HG02938 (cell line): Measurements from ENCODE around the gene ANKRD17.
"Not testable (repeated sequence)": the region's sequence is repeated elsewhere in the genome, so short reads cannot be mapped to it uniquely, and the experiment has no call there.

Experiments
- ATAC-seq: cut with Tn5 transposase; IDR thresholded peaks from one replicate; pipeline ENCODE4 v1.9.1; 2021; ENCODE audit warnings: mild to moderate bottlenecking, moderate library complexity; ENCODE audit not compliant: unreplicated experiment

The ANKRD17 gene

DNA sequence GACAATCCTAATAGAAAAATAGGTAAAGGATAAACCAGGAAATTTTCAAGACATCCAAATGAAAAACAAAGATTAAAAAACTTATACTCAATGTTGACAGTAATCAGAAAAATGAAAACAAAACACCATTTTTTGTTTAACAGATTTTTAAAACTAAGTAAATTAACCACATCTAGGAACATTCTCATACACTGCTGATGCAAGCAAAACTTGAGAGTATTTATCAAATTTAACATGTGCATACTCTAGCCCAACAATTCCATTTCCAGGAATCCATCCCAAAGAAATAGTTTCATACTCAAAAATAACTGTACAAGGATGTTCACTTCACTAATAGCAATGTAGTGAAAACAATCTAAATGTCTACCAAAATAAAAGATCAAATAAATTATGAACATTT is 11.5 kb downstream of the ANKRD17 start:
- ATAC-seq: no peak

DNA sequence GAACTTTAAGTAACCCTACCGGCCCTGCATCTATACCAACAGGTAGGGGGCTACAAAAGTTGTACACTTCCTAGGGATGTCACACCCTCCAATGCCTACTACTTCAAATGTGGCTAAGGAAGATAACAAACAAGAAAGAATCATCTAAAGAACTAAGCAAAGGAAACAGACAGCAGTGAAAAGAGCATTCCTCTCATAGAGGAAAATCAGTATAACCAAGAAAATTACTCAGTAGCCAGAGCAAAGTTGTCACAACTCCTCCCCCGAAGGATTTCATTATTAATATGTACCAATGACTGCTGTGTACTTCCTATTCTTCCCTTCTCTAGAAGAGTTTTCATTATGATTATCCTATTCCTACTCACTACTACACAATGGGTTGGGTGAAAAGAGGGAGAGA is 12.6 kb downstream of the ANKRD17 start:
- no peak for ATAC-seq

DNA sequence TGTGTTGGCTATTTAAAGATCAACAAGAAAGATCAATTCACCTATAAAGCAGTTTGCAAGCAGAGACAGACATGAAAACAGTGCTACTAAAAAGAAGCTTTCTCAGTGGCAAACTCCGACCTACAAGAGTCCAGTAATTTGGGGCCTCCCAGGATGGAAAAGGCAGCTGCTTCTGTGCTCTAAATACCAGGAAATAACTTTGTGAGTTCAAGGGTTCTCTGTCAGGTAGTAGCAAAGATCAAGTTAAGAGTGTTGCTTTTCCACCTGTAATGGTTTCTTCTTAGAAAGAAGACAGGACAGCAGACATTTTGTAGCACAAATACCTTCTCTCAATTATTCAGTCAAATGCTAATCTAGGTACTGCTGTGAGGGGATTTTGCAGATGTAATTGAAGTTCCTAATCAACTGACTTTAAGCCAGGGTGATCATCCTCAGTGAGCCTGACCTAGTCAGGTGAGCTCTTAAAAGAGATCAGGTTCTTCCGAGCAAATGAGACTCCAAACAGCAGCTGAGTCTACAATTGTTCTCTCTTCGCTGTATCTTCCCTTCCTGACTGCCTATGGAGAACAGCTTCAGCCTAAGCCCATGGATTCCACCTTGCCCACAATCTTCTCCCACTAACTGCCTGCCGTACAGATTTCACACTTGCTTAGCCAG is 13.5 kb downstream of the ANKRD17 start:
- no peak for ATAC-seq

DNA sequence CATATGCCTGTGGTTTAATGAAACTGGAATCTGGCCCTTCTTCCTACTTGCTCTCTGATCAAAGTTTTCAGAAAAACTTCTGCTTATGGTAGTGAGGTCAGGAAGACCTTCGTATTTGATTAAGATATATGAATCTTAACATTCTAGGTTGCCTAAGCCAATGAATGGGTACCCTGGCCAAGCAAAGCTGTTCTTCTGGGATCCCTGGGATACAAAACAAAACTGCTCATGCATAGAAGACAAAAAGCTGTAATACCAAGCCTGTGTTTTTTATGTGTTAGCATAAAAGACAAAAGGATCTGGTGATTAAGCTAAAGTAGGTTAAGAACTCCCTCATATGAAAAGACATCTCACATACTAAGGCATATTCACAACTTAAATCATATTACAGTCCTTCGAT is 21.6 kb downstream of the ANKRD17 start:
- no peak for ATAC-seq

DNA sequence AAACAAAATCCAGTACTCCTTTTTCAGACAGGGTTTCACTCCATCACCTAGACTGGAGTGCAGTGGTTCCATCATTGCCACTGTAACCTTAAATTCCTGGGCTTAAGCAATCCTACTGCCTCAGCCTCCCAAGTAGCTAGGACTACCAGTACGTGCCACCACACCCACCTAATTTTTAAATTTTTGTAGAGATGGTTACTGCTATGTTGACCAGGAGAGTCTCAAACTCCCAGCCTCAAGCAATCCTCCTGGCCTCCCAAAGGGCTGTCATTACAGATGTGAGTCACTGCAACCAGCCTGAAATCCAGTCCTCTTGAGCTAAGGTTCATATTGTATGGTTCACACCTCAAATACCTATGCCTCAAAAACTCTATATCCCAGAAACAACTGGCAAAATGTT is 22.4 kb downstream of the ANKRD17 start:
- no peak for ATAC-seq

DNA sequence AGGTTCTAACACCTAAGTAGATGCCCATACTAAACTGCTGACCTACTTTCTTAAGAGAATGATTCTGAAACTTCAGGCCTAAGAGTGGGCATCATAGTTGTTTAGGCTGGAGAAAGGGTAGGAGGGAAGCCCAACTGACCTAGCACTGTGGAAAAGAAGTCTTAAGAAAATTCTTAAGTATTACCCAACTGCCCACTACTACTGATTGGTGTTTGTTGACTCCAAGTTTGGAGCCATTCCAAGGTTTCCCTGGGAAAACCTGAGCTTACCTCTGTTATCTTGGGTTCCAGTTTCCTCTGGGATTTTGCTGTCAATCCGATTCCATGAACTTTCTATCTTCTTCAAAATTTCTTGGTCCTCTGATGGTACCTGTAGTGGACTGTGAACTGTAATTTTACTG is 23.9 kb downstream of the ANKRD17 start:
- ATAC-seq: no peak

DNA sequence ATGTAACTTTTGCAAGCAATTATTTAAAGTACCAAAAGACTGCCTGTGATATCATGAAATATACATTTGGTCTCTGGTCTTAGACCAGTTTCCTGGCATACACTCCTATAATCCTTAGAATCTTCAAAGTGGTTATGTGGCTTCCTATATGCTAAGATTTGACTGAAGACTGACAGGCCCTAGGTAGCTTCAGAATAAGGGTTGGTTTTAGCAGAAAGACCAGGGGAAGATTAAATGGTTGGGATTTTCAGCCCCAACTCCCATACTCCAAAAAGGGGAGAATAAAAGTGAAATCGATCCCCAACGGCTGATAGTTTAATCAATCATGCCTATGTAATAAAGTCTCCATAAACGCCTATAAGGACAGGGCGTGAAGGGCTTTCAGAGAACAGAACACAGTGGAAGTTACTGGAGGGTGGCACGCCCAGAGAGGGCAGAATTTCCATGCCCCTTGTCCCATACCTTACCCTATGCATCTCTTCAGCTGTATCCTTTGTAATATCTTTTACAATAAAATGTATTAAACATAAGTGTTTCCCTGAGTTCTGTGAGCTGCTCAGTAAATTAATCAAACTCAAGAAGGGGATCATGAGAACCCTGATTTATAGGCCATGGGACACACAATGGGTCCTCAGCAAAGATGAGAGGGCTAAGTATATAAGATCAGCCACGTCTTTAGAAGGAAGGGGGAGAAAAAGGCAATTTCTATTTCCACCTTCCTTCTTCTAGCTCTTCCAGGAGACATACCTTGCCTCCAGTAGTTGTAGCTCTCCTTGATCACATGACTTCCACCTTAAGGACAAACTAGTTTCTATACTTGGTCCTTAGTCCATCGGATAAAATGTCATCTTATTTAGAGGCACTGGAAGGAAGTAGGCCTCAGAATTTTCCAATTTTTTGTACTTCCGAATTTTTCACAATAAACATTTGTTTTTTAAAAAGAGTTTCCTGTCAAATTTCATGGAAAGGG is 26.8 kb downstream of the ANKRD17 start:
- ATAC-seq: no peak

DNA sequence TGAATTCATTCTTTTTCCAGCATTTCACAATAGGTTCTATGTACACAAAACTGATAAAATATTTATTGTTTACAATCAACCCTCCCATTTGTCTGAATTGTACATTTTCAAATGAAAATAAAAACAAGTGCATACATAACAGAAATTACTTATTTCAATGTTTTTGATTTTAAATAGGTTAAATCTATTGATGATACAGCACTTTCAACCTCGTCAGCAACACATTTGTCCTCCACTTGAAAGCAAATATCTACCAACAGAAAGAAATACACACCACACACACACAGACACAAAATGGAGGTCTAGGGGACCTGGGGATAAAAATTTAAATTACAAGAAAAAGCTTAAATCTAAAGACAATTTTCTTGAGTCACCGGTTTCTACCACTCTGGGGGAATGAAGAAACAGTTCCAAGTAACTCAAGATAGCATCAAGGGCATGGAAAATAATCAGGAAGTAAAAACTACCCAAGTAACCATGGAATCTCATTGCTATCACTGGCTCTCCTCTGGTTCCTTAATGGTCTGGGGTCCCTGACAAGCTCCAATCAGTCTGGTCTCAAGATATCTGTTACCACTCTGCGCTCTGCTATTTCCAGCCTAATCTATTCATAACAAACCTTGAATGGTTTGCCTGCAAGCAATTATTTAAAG is 27.6 kb downstream of the ANKRD17 start:
- no peak for ATAC-seq

DNA sequence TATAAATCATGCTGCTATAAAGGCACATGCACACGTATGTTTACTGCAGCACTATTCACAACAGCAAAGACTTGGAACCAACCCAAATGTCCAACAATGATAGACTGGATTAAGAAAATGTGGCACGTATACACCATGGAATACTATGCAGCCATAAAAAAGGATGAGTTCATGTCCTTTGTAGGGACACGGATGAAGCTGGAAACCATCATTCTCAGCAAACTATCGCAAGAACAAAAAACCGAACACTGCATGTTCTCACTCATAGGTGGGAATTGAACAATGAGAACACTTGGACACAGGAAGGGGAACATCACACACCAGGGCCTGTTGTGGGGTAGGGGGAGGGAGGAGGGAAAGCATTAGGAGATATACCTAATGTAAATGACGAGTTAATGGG is 29.8 kb downstream of the ANKRD17 start:
- ATAC-seq: not testable (repeated sequence)

DNA sequence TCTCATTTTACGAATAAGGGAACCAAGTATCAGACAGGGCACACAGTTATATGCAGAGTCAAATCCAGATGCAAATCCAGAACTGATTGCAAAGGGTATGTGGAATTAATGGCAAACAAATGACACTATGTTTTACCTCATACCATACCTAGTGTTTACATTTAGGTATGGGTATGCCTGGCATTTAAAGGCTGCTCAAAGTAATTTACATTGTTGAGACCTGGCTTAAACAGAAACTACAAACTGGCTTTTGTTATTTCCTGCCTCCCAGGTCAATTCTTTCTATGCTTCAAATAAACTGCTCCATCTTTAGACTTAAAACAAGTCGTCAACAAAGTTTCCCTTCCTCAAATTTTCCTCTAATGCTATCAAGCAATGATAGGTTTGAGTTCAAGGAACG is 33.7 kb downstream of the ANKRD17 start:
- ATAC-seq: no peak

DNA sequence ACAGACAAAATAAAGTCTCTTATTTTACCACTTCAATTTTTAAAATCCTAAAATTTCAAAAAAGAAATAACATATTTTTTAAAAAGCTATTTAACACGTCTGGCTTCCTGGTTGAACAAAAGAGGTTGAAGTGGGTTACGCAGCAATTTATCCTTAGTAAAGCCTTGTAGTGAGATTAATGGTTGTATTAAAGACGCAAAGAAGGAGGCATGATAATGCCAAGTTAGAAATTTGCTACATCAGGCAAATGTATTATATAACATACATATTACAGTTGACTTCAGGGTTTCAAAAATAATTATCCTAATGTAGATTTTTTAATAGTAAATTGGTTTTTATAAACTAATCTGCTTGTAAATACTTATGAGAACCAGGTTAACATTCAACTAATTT is 35.3 kb downstream of the ANKRD17 start:
- no peak for ATAC-seq

DNA sequence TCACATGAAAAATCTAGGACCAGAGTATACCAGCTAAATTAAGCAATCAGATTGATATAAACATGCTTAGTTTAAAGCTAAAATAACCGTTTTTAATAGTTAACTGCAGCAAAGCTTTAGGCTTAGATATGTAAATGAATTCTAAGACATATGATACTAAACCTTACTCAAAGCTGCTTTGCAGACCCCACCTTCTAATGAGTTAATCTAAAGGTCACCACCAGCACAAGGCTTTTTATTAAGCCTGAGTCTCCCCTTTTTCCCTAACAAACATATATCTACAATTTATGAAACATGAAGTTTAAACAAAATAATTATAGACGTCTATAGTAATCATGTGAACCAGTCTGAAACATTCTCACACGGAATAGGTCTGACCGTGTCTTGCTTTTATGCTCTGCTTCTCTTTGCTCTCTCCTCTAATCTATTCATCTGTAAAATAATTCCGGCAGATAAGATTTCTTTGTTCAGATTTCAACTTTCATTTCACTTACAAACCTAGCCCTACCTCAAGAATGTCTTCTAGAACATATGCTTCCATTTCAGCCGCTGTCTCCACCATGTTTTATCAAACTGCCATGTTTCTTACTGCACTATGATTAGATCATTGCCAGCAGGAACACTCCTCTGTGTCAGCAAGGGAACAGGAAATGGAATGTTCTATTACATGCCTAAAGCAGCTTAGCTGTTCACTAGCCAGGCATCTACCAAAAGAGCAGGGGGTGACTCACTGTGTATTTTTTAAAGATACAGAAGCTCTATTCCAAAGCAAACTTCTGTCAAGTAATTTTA is 35.9 kb downstream of the ANKRD17 start:
- peak; percentile 99 for ATAC-seq

DNA sequence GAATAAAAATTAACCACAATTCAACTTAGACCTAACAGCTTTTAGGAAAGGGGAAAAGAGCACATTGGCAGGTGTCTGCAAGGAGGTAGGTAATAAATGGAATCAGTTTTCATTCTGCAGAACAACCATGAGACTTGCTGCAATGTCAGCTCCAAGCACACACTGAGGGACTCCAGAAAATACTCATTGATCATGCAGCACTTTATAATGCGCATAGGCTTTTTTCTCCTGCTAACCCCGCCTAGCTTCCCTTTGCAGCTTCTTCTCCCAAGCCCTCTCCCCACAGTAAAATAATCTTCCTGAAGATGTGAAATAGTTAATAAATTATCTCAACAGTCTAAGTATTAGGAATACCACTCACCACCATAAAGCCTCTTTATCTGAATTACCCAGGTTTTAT is 36.9 kb downstream of the ANKRD17 start:
- ATAC-seq: no peak

DNA sequence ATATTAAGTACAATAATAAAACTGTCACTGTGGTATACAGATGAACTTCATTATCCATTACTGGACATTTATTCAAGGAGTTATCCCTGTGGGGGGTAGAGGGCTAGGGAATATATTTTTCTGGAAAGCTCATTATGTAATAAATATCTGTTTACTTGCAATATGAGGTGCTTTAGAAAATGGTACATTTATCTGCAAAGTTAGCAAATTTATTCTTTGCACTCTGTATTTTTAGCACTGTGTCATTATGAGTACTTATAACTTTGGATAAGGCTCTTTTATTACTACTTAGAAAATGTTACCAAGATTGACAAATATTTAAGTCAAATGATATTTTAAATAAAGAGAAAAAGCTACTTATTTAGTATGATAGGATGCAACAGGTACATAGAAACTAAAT is 37.8 kb downstream of the ANKRD17 start:
- no peak for ATAC-seq

DNA sequence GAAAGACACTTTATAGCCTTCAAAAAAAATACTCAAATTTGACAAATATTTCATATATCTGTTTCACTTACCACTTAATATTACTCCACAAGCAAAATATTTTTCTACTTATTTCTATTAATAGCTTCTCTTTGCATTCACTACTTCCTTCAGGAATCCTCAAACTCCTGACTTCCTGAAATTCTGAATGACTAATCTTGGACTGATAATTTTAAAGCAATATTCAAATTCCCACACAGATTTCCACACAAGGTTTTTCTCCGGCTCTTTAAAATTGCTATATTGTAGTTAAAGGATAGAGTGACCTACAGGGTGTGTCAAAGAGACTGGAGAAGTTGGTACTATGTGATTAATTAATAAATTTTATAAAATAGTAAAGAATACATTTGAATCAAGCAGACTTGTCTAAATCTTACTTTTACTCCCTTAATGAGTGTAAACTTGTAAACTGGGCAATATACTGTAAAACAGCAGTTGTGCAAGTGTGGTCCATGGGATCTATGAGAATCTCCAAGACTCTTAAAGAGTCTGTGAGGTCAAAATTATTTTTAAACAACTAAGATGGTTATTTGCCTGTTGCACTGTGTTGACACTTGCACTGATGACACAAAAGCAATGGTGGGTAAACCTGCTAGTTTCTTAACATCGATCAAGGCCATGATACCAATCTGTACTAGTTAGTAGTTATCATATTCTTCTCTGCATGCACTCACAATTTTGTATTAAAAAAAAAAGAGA is 44.5 kb downstream of the ANKRD17 start:
- no peak for ATAC-seq

DNA sequence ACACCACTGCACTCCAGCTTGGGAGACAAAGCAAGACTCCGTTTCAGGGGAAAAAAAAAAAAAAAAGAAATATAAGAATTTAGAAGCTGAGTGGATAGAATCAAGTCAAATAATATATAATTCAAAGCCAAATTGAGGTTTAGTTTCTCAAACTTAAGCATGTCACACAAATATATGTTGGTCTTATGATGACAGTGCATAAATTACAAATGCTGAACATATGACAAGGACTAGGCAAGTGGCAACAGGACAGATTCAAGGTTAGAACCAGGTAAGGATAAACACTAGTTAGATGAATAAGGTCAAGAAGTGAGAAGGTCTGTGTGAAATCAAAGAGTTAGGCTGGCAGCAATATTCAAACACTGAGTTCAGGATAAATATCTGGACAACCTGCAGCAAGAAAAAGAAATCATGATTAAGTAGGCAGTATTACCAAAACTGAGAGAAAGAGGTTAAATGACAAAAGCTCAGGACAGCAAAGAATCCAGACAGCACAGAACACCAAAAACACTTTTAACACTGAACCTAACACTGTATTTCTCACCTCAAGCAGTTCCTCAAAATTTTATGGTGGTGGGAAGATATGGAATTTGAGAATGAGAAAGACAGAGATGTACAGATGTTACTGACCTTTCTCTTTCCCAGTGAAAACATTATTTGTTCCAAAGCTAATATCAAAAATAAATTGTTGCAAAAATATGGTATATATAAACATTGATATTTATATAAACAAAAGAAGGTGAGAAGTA is 45.4 kb downstream of the ANKRD17 start:
- no peak for ATAC-seq

DNA sequence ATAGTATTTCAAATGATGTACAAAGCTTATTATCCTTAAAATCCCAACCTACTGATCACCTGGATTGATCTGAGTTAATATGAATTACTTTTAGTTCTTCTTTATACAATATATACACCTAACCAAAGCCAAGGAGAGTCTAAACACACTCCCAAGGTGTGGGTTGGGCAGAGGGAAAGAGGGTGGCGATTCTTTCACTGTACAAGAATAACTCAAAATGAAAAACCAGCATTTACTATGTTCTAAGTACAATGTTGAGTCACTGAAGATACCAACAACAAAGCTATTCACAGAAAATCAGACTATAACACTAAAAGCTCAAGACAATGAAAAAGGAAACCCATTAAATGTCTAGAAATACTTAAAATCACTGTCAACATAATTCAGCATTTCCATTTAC is 46.6 kb downstream of the ANKRD17 start:
- no peak for ATAC-seq

DNA sequence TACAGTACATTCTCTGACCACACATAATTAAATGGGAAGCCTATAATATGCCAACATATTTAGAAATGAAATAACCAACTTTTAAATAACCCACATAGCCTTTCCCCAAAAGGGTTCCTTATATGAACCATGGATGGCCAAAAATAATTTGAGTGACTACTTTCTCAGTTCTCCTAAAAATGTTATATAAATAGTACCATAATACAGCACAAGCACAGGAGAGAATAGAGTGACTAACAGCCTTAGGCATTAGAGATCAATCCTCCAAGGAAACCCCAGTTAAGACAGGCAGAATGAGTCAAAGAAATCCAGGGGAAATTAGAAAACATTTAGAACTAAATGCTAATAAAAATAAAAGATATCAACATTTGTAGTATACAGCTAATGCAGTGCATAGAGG is 50.2 kb downstream of the ANKRD17 start:
- no peak for ATAC-seq

DNA sequence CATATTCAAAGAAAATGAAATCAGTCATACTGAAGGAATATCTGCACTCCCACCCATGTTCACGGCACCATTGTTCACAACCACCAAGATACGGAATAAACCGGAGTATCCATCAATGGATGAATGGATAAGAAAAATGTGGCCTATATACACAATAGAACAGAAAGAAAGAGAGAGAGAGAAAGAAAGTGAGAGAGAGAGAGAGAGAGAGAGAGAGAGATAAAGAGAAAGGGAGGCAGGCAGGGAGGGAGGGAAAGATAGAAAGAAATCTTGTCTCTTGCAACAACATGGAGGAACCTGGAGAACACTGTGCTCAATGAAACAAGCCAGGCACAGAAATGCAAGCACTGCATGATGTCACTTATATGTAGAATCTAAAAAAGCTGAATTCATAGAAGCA is 52.4 kb downstream of the ANKRD17 start:
- ATAC-seq: no peak

DNA sequence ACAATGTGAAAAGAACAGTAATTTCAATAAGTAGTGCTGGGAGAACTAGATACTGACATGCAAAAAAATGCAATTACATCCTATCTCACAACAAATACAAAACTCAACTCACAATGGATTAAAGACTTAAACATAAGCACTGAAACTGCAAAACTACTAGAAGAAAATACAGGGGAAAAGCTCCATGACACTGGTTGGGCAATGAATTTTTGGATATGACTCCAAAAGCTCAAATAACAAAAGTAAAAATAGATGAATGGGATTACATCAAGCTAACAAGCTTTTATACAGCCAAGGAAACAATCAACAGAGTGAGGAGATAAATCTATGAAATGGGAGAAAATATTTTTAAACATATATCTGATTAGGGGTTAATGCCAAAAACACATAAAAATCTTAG is 53.1 kb downstream of the ANKRD17 start:
- ATAC-seq: no peak
